ENCODE measurements around the gene RPL41. TPM values are rescaled to one million over a fixed set of nuclear protein-coding genes. Genes with fewer than 3 reads are reported as not detected.
A peak's percentile ranks its signal among the peaks of the same experiment; 100 is the strongest.

RPL41 gene
- total RNA-seq, 1 donor from 2014 or later = 2,837 TPM

GRCh38 chr12:56087220-56087619 lies 29.2 kb upstream of the RPL41 start:
- TF ChIP-seq CTCF (IDR thresholded peaks at IDR 0.05) = no peak
- peak overlapping the region; percentile 72 for H3K27ac ChIP-seq
- no peak overlapping the region for H3K4me3 ChIP-seq
- H3K27me3 ChIP-seq (ENCODE audit: low read depth) = no peaks in the 10 kb centered on the region
- DNase-seq (peak; percentile 94), ATAC-seq (peak; percentile 97 to 98)
- peaks cover 27% of the 10 kb centered on the region for H3K36me3 ChIP-seq
- peaks cover 16% of the 10 kb centered on the region for H3K4me1 ChIP-seq
- intact Hi-C loops (cut with DNase I) = no loop called here
- H3K9me3 ChIP-seq = no peaks in the 10 kb centered on the region

- H3K27me3 ChIP-seq (ENCODE audit: low read depth) = peaks cover 4% of the 10 kb centered on the region
- no peak overlapping the region for H3K4me3 ChIP-seq
- H3K4me1 ChIP-seq = no peaks in the 10 kb centered on the region
- ATAC-seq (no peak), DNase-seq (no peak)
- H3K27ac ChIP-seq = no peak overlapping the region
- TF ChIP-seq CTCF (IDR thresholded peaks at IDR 0.05) = no peak
- H3K36me3 ChIP-seq = peaks cover 26% of the 10 kb centered on the region
- intact Hi-C loops (cut with DNase I) = no loop called here
- H3K9me3 ChIP-seq = no peaks in the 10 kb centered on the region
Observed at GRCh38 chr12:56097738-56098137, 18.7 kb upstream of the RPL41 start.

GRCh38 chr12:56098592-56098991 lies 17.8 kb upstream of the RPL41 start:
- intact Hi-C loops (cut with DNase I) = no loop called here
- H3K9me3 ChIP-seq = no peaks in the 10 kb centered on the region
- peaks cover 26% of the 10 kb centered on the region for H3K36me3 ChIP-seq
- no peak overlapping the region for H3K27ac ChIP-seq
- no peak for ATAC-seq
- DNase-seq = no peak
- TF ChIP-seq CTCF (IDR thresholded peaks at IDR 0.05) = no peak
- H3K27me3 ChIP-seq (ENCODE audit: low read depth) = peaks cover 4% of the 10 kb centered on the region
- H3K4me1 ChIP-seq = peaks cover 6% of the 10 kb centered on the region
- H3K4me3 ChIP-seq = no peak overlapping the region

GRCh38 chr12:56099787-56100186 lies 16.6 kb upstream of the RPL41 start:
- intact Hi-C loops (cut with DNase I) = no loop called here
- Histone ChIP-seq H3K36me3 (peaks cover 26% of the 10 kb centered on the region), H3K9me3 (no peaks in the 10 kb centered on the region), H3K4me3 (no peak overlapping the region), H3K27ac (no peak overlapping the region), H3K4me1 (peaks cover 9% of the 10 kb centered on the region), H3K27me3 (ENCODE audit: low read depth) (peaks cover 4% of the 10 kb centered on the region)
- ATAC-seq = no peak
- no peak for DNase-seq
- TF ChIP-seq CTCF (IDR thresholded peaks at IDR 0.05) = no peak

DNA sequence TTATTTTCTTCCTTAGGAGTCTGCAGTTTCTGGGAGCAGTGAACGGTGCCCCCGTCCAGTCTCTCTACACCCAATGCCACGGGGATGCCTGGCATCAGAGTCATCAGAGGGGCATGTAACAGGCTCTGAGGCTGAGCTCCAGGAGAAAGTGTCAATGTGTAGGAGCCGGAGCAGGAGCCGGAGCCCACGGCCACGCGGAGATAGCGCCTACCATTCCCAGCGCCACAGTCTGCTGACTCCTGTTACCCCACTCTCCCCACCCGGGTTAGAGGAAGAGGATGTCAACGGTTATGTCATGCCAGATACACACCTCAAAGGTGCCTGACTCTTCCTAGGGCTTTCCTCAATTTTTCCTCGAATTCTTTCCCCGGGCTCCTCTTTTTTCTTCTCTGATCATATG lies 15.4 kb upstream of the RPL41 start:
- no peak for DNase-seq

More for the DNA sequence above, 15.4 kb upstream of the RPL41 start:
- Histone ChIP-seq H3K9me3 (no peaks in the 10 kb centered on the region), H3K27me3 (ENCODE audit: low read depth) (peaks cover 2% of the 10 kb centered on the region), H3K27ac (no peak overlapping the region), H3K36me3 (peaks cover 23% of the 10 kb centered on the region), H3K4me1 (peaks cover 20% of the 10 kb centered on the region), H3K4me3 (no peak overlapping the region)
- TF ChIP-seq CTCF (IDR thresholded peaks at IDR 0.05) = no peak
- intact Hi-C loops (cut with DNase I) = no loop called here
- ATAC-seq = no peak
